DOHH2 (cell line): Measurements from ENCODE around the gene DMAC2.

ENCODE experiments used
- H3F3A ChIP-seq: fragments of 200-600 bp; sonication (generic), shearing (Covaris generic); 2 replicates; pipeline ENCODE4 v1.6.0; 2016; ENCODE audit warnings: antibody characterized with exemption, mild to moderate bottlenecking; ENCODE audit not compliant: control insufficient read depth, insufficient read depth
- H3K27ac ChIP-seq: fragments of 200-600 bp; sonication (generic); 2 replicates; pipeline ENCODE4 v1.5.1; 2014; ENCODE audit warnings: low read depth, mild to moderate bottlenecking, low read length, moderate library complexity
- H3K27me3 ChIP-seq: fragments of 200-600 bp; sonication (generic); 2 replicates; pipeline ENCODE4 v1.6.1; 2014; ENCODE audit warnings: mild to moderate bottlenecking, low read length, mixed read lengths; ENCODE audit not compliant: control insufficient read depth
- H3K36me3 ChIP-seq: fragments of 200-600 bp; sonication (generic); 2 replicates; pipeline ENCODE4 v1.6.1; 2014; ENCODE audit warnings: mild to moderate bottlenecking, low read length, moderate library complexity, mixed read lengths; ENCODE audit not compliant: control insufficient read depth
- H3K4me1 ChIP-seq: fragments of 200-600 bp; sonication (generic); 2 replicates; pipeline ENCODE4 v1.6.1; 2014; ENCODE audit warnings: mild to moderate bottlenecking, low read length, mixed read lengths; ENCODE audit not compliant: control insufficient read depth
- H3K4me2 ChIP-seq: fragments of 200-600 bp; sonication (generic); 2 replicates; pipeline ENCODE4 v1.6.0; 2014; ENCODE audit warnings: mild to moderate bottlenecking, low read length, moderate library complexity
- H3K4me3 ChIP-seq: fragments of 200-600 bp; sonication (generic); 2 replicates; pipeline ENCODE4 v1.5.1; 2014; ENCODE audit warnings: mild to moderate bottlenecking, low read length, mixed read lengths
- H3K79me2 ChIP-seq: fragments of 200-600 bp; sonication (generic); 2 replicates; pipeline ENCODE4 v1.6.1; 2014; ENCODE audit warnings: mild to moderate bottlenecking, low read length, mixed read lengths; ENCODE audit not compliant: control insufficient read depth
- H3K9me2 ChIP-seq: fragments of 200-600 bp; sonication (generic); replicated peaks from 2 replicates; pipeline ENCODE4 v1.6.1; 2014; ENCODE audit warnings: mild to moderate bottlenecking, low read length, mixed read lengths; ENCODE audit not compliant: control insufficient read depth
- H3K9me3 ChIP-seq: fragments of 200-600 bp; sonication (generic); 2 replicates; pipeline ENCODE4 v1.6.1; 2014; ENCODE audit warnings: antibody characterized with exemption, low read length, mixed read lengths; ENCODE audit not compliant: control insufficient read depth, insufficient read depth
- H4K20me1 ChIP-seq: fragments of 200-600 bp; sonication (generic); 2 replicates; pipeline ENCODE4 v1.6.0; 2014; ENCODE audit warnings: low read depth, mild to moderate bottlenecking, antibody characterized with exemption, low read length, moderate library complexity; ENCODE audit not compliant: control insufficient read depth, insufficient read depth
- CTCF ChIP-seq: fragments of 200-600 bp; sonication (generic); IDR thresholded peaks from one replicate; pipeline ENCODE4 v1.5.1; 2014; ENCODE audit warnings: antibody characterized with exemption, mild to moderate bottlenecking, low read depth, low read length; ENCODE audit not compliant: poor library complexity, severe bottlenecking
- EZH2phosphoT487 ChIP-seq: fragments of 200-600 bp; sonication (generic); IDR thresholded peaks from 2 replicates; pipeline ENCODE4 v1.6.1; 2017; ENCODE audit warnings: borderline replicate concordance, mild to moderate bottlenecking, antibody characterized with exemption, low read length, moderate library complexity, mixed read lengths

DMAC2 gene

GRCh38 chr19:41449865-41450178 lies 10.1 kb upstream of the DMAC2 start:
- Histone ChIP-seq H3K36me3 (no peaks in the 10 kb centered on the region), H3K4me2 (no peak overlapping the region), H3K4me1 (peaks cover 12% of the 10 kb centered on the region), H3K27me3 (peaks cover 5% of the 10 kb centered on the region; the same call in 1 of the 2 replicates), H3K9me3 (no peaks in the 10 kb centered on the region), H3K27ac (no peak overlapping the region), H3K9me2 (no peaks in the 10 kb centered on the region), H3K4me3 (no peak overlapping the region), H3K79me2 (no peaks in the 10 kb centered on the region), H4K20me1 (no peaks in the 10 kb centered on the region), H3F3A (no peaks in the 10 kb centered on the region)
- no peak for TF ChIP-seq CTCF
- TF ChIP-seq EZH2phosphoT487: no peak

- no peaks in the 10 kb centered on the region for H4K20me1 ChIP-seq
- H3K9me3 ChIP-seq: no peaks in the 10 kb centered on the region
- H3F3A ChIP-seq: no peaks in the 10 kb centered on the region
- H3K4me1 ChIP-seq: peaks cover 13% of the 10 kb centered on the region
- TF ChIP-seq CTCF (peak; percentile 99), EZH2phosphoT487 (no peak)
- H3K27me3 ChIP-seq: peaks cover 5% of the 10 kb centered on the region; the same call in 1 of the 2 replicates
- H3K27ac ChIP-seq: no peak overlapping the region
- H3K9me2 ChIP-seq: no peaks in the 10 kb centered on the region
- peak overlapping the region; percentile 40 for H3K4me3 ChIP-seq
- no peaks in the 10 kb centered on the region for H3K36me3 ChIP-seq
- peak overlapping the region; percentile 62 for H3K4me2 ChIP-seq
- H3K79me2 ChIP-seq: no peaks in the 10 kb centered on the region
These were observed 9.6 kb upstream of the DMAC2 start for GRCh38 chr19:41449079-41449864.

- H3K79me2 ChIP-seq: no peaks in the 10 kb centered on the region
These were observed 8.1 kb upstream of the DMAC2 start for GRCh38 chr19:41447732-41448332.

More at GRCh38 chr19:41447732-41448332, 8.1 kb upstream of the DMAC2 start:
- TF ChIP-seq CTCF (peak; percentile 14), EZH2phosphoT487 (no peak)
- Histone ChIP-seq H3K4me3 (no peak overlapping the region), H3K27me3 (peaks cover 5% of the 10 kb centered on the region; the same call in 1 of the 2 replicates), H3K4me1 (peaks cover 17% of the 10 kb centered on the region), H3F3A (no peaks in the 10 kb centered on the region), H3K27ac (no peak overlapping the region), H3K9me3 (no peaks in the 10 kb centered on the region), H3K9me2 (no peaks in the 10 kb centered on the region), H3K4me2 (no peak overlapping the region), H4K20me1 (no peaks in the 10 kb centered on the region), H3K36me3 (no peaks in the 10 kb centered on the region)
